Erythroblast (primary cell): ENCODE data around the gene CCR8.

Source experiments
- GATA1 ChIP-seq: IDR thresholded peaks from 2 replicates; pipeline ENCODE4 v1.6.1; 2011; ENCODE audit warnings: low read depth, mild to moderate bottlenecking, control low read depth, low read length, moderate library complexity
- POLR2A ChIP-seq: IDR thresholded peaks from 2 replicates; pipeline ENCODE4 v1.6.1; 2011; ENCODE audit warnings: mild to moderate bottlenecking, low read length

DNA sequence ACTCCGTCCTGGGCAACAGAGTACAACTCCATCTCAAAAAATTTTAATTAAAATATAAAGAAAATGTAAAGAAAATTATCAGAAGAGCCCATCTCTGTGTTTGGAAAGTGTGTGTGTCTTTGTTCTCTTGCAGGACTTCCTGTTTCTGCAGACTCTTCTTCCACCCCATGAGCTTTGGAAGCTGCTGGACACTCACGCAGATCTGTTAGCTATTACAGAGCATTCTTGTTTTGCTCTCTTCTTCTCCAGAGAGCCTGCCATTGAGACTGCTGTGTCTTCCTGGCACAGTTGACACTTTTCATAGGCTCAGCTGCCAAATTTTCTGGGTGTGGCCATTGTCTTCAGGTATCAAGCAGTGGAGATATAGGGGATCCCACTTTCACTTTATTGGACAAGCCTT lies 6.0 kb upstream of the CCR8 start:
- TF ChIP-seq POLR2A: no peak
- TF ChIP-seq GATA1: no peak
